Stimulated activated CD4-positive, alpha-beta T cell treated with anti-CD3 and anti-CD28 coated beads, TNF-alpha, amount 100 ng/mL, for 24 hours (primary cell): ENCODE data around the gene PARD3.

Experiments
- DNase-seq, 3 experiments: peaks; one replicate each; pipeline ENCODE4 v3.0.0-alpha.2; 2020; ENCODE audit warnings: low read depth in 3 of 3

The PARD3 gene

DNA sequence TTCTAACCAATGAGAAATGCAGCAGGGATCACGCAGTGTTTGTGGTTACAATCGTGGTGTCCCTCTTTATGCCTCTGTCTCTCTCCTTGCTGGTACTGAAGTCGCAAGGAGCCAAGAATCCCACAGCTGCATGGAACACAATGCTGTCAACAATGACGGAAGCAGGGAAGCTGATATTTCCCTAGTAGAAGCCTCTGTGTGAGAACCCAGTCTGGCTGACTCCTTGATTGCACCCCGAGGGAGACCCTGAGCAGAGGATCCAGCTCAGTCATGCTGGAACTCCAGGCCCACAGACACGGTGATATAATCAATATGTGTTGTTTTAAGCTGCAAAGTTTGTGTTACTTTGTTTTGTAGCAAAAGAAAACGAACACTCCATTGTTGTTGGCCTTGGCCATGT, 677.9 kb downstream of the PARD3 start:
- no peak for DNase-seq

DNA sequence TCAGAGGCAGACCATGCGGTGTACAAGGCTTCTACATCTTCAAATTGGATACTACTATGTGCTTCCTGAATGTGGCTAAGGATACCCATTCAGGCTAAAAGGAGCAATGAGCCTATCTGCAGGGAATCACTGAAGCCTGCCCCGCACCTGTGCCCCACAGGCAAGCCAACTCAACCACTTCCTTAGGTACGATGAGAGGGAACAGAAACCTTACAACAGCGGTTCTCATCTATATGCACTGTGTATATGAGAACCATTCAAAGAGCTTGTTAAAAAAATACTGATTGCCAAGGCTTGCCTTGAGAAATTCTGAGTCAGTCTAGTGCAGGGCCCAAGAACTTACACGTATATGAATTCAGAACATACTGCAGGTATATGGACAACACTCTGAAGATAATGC, 679.6 kb downstream of the PARD3 start:
- DNase-seq = no peak

DNA sequence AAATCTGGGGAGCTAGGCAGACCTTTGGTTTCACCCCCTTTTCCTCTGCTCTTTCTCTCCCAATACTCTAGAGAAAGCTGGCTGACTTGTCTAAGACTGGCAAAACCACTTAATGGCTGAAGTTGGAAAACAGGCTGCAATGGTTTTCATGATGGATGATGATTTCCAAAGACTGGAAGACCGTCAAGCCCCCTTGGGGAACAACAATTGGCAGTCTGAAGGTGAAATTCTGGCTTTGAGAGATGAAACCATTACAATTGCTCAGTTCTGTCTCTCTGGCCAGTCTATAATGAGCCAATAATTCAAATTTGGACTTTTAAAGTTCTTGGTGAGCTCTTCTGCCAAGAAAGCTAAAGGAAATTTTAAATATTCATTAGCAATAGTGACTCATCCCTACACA, 680.5 kb downstream of the PARD3 start:
- no peak for DNase-seq

DNA sequence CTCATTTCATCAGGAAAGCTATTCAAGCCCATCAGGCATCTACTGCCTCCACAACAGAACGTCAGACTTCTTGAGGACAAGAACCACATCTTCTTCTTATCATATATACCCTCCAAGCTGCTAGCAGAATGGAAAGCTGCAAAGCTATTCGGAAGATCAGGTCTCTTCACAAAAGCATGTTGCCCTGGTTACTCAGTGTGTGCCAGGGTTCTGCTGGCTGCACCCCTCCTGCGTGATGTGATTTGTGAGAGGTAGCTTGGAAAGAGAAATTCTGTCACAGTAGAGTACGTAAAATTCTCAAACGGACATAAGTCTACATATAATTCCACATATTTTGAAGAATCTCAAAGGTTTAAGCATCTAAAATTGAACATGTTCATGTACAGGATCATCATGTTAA, 681.7 kb downstream of the PARD3 start:
- DNase-seq = no peak

DNA sequence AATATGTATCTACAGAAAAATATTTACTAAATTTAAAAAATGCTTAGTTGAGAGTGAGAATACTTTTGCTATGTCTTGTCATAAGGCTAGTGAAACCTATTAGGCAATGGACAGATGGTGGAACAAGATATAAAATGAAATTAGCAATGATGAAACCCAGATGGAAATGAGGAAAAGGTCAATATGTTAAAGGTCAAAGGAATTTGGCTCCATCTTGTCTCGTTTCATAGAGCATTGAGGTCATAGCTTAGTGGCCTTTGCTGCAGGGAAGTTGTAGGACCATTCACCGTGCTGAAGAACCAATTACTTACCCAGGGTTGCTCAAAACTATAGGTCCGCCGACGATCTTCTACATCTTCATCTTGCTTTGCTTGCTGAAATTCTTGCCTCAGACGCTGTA, 683.9 kb downstream of the PARD3 start:
- DNase-seq = no peak

DNA sequence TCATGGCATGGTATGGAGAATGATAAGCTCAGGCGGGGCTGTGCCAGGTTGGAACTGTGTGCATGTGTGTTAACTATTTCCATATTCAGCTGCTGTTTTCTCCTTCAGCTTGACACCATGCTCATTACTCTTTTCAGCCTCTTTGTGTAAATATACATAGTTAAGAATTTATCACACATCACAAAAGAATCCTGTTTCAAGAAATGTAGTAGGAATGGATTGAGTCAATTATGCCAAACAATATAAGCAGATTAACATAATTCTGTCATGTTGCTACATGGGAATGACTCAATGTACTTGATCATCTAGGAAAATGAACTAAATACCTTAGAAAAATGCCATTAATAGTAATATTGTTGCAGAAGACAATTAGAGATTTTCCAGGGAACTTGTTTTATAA, 687.4 kb downstream of the PARD3 start:
- DNase-seq = no peak

DNA sequence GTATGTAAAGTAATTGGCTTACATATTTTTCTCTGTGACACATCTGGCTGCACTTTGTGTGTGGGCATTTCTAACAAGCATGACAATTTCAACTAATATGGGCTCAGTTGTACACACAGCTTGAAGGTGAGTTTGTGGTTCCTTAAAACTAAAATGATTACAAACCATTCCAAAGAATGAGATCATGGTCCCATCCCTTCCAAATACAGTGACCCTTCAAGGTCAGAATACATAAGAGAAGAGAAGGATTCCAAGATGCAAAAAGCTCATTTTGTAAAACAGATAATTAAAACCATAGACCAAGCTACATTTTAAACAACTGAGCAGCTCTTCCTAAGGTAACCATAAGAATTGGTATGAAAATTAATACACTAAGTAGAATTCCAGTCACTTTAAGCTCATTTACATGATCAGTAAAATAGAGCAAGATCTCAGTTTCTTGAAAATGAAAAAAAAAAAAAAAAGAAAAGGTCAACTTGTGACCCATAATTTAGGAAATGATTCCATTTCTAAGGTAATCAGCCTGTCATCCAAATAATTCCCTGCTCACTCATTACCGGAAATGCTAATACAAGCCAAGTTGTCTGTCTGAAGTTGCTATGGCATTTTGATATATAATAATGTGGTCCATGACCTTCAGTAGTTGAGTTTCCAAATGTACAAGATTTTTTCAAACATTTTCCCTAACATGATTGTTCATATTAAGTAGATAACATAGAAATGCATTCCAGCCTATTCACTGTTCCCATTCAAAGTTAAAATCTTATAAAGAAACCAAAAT, 688.5 kb downstream of the PARD3 start:
- DNase-seq = no peak

DNA sequence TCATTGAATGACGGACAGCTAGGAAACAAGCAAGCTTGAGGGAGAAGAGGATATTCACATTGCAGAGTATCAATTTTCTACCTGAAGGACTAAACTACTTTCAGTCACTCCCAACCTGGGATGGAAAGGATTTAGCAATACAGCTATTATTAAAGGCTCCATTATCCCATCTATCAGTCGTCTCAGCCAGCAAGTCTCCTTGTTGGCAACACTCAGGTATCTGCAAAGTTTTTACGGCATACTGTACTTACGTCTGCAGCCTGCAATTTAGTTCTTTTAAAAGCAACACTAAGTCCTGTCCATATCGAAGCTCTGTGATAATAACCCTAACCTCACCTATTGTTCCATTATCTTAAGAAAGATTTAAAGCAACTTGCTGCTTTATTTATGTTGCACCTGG, 689.4 kb downstream of the PARD3 start:
- DNase-seq = no peak

DNA sequence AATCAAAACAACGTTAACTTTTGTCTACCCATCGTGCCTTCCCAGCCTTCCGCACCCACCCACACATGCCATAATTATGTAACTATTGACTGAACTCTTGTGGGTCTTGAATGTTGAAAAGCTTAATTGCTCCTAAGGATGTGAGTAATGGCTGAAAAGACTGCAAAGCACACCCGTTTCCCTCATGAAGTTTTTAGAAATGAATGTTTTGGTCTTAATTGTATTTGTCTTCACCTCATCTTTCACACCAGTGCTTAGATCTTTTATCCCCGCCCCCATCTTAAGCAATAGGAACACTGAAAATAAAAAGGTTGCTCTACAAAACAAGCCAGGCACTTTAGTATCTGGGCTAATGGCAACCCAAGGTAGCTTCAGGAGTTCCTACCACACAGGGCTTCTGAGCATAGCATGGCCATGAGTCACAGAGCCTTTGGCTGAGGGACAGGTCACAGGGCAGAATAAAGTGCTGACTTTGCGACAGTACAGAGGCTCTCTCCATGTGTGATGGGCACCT, 690.5 kb downstream of the PARD3 start:
- no peak for DNase-seq

DNA sequence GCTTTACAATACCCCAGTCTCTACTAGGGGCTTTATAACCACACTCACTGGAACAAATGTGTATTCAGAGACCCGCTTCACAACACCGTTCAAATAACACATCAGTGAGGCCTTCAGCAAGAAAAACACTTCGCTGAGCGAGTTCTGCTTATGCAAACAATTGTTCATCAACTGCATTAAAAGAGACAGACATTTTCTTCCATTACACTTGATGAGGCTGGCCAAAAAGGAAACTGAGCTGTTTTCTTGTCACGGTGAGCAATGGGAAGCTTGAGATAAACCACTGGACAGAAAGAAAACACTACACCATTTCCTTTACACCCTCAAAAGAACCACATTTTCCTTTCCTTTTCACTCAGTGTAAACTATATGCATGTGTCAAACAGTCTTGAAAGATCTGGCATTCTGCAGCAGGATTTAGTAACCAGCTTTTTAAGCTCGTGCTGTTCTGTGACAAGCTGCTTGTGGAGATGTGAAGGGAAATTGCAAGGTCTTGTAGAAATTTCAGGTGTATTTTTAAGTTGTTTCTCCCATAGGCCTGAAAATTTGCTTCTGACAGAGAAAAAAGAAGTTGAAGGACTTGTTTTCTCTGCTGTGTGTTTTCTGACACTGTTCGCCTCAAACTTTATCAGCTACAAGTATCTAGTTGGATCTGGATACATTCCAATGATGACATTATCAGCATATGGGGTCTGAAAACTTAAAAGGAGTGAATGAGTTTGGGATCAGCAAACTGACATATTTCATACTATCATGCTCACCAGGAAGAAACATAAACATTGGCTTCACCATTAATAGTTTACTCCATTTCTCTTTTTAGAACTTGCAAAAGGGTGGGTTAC, 693.1 kb downstream of the PARD3 start:
- no peak for DNase-seq

DNA sequence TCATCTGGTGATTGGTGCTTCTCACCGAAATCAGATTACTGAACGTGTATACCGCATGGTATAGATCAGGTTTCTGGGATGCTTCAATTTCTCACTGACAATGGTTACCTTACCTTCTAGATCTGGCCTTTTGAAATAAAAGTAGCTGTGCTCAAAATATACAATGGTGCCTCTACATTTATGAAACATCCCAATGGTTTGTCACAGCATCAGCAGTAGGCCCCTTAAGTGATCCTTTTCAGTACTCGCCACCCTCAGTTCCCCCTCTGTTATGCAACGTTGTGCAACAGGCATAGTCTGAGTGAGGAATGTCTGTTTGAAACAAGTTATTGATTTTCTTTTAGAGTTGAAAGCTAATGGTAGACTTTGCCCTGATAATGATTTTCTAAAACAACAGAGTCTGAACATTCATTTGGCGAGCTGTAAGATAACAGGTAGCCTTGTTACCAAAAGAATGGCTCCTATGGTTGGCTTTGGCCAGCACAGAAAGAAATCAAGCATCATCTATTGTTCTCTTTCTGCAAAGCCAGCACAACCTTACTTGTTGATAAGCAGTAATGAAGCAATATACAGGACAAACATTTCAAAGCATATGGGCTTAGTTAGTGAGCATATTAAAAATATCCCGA, 693.9 kb downstream of the PARD3 start:
- DNase-seq = no peak

DNA sequence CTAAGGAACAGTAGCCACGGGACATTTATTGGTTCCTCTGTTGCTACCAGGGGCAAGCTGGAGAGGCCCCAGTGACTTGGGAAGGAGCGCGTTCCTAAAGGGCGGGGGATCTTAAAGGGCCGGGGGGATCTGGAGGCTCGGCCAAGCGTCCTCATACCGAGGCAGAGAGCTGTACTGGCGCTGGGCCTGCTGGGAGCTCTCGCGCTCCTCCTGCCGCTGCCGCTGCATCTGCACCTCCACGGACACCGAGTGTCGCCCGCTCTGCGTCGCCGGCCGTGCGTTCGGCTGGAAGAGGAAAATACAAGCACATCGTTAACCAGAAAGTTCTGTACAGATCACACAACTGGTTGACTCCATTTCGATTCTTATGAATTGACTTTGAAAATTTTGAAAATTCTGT, 695.6 kb downstream of the PARD3 start:
- no peak for DNase-seq

DNA sequence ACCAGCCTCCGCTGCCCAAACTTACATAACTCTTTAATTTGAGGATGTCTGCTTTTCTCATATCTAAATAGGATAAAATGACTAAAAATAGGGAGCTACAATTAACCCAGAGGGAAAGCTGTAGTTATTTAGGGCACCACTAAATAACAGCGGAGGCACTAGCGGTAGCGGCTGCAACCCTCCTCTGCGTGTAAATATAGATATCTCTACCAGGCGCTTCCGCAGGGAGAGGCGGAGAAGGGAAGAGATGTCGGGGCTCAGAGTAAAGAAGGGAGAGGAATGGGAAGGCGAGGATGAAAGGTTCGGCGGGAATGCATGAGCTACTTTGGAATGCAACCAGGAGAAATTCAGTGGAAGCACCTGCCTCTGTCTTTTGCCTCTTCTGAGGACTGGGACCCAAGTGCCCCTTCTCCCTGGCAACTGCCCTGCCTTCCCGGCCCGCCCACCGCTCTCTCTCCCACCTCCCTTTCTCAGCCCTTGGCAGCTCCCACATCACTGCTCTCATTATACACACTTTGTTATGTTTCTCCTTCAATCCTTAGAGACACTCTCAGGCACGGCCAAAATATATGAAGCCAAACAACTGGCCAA, 698.3 kb downstream of the PARD3 start:
- DNase-seq = no peak

DNA sequence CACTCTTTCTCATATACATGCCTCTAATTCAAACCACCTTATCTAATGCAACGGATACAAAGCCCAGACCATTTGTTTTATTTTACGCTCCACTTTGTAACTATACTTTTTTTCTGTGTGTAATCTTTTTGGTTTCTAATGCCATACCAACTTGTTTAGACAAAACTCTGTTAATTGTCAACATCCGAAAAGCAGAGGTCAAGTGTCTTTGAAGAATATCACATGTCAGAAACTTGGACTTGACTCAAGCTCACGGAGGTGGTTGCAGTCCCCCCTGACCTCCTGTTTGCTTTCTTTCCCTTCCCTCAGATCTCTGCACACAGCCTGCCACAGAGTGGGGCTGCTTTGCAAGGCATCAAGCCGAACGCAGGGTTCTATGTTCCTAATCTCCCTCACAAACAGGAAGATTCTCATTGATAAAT, 698.9 kb downstream of the PARD3 start:
- no peak for DNase-seq

DNA sequence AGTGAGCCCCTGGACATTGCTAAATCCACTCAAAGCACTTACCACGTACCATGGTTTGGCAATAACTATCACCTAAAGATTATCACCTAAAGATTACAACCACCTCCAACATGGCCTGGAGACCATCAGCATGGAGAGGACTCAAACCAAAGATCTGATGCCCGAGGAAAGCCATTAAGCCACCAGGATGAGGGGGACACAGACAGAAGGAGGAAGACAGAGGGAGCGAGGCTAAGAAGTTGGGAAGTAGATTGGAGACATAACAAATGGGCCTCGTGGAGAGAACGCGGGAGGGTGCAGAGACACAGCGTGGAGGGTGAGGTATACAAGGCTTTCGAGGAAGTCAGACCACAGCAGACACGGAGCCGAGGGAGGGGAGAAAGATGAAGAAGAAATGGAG, 700.2 kb downstream of the PARD3 start:
- DNase-seq = no peak

DNA sequence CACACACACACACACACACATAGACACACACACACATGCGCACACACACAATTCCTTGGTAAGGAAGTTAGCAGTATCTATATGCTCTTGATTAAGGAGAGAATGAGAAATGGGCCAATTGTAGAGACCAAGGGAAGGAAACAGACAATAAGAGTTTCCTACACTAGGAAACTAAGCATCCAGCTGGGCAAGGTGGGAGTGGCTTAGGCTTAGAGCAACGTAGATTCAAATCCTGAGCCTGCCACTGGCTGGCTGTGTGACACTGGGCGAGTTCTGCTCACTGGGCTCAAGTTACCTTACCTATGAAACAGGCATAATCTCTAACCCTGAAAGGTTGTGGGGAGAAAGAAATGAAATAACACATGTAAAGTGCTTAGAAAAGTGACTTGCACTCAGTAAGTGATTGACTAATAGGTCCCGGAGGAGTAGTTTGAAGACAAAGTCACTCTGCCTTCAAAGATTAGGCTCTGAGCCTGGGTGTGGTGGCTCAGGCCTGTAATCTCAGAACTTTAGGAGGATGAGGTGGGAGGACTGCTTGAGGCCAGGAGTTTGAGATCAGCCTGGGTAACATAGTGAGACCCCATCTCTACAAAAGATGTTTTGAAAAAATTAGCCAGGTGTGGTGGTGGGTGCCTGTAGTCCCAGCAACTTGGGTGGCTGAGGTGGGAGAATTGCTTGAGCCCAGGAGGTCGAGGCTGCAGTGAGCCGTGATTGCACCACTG, 701.4 kb downstream of the PARD3 start:
- DNase-seq = no peak

DNA sequence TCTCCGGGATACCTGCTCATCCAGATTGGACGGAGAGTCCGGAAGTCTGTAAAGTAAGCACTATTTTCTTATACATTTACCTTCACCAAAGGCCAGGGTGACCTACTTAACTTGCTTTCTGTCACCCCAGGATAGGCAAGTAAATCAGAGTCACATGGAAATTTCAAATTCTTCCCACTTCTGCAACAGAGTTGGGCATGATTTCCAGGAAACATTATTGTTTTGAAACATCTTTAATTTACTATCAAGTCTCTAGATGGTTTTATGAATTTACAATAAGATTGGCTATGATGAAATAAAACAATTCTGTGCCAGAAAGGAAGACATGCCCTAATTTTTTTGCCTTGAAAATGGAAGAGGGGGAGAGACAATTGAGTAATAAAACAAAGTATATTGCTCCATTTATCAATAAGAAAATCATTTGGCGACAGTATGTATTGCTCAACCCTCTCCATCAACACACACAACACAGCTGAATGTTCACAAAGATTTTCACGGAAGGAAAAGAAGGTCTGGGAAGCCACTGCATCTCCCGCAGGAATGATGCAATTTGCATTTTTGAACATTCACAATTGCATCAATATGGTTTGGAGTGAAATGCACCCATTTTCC, 702.8 kb downstream of the PARD3 start:
- no peak for DNase-seq

DNA sequence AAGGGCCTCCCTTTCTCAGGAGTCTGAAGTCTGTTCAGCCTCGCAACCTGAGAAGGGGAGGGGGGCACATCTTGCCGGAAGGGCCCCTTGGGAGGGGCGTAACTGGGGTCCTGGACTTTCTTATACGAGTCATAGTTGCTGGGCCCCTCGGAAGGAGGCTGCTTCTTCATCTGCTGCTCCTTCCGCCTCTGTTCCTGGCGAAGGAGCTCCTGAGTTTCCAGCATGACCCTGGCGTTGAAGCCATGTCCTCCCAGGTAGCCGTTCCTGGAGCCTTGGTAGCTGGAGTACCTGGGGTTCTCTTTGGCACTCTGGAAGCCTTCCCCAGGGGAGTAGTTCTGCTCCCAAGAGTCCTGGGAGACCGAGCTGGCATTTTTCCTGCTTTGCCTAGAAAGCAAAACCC, 703.9 kb downstream of the PARD3 start:
- DNase-seq = no peak

DNA sequence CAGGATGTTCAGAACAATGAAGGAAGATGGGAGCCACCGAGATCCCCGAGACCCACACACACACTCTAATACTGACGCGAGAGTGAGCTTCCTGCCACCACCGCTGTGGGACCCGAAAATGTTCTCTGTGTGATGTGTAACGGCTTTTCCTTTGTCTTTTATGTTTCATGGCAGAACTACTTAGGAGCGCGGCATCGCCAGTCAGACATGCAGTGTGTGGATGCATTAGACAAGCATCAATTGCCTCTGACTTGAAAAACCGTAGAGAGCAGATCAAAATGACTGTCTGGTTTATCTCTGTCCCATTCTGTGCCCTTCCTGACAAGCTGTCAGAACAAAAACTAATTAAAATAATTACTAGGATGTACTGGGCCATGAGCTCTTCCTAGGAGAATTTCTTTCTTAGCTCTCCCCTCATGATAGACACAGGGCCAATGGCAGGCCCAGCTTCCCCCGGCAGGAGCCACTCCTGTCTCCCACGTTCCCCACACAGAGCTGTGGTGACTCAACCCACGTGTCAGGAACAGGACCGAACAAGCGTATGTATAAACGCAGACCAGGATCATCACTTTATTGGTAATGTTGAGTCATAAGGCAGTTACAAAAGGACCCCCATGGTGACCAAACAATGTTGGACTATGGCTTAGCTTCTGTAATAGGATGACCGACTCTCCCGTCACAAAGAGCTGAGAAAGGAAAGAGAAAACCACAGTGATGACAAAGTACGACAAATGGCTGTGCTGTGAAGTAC, 705.0 kb downstream of the PARD3 start:
- DNase-seq = no peak

DNA sequence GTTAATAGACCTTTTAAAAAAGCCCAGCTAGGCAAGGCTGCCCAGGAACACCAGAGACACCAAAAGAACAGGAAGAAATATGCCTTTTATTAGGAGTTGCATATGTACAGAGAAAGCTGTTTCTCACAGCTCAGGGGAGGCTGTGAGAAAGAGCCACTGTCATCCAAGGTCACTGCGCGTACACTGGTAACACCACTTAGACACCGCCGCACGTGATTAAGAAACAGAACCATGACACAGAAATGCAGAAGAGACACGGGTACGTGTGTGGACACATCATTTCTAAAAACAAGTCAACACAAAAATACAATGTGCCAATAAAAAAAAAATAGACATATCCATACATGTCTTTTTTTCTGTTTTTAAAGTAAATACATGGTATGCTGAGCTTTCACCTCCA, 705.6 kb downstream of the PARD3 start:
- no peak for DNase-seq
